HG03521 (cell line): Measurements from ENCODE around the gene LRRC27.

Experiments
- ATAC-seq: cut with Tn5 transposase; IDR thresholded peaks from one replicate; pipeline ENCODE4 v1.9.1; 2021; ENCODE audit warnings: mild to moderate bottlenecking, moderate library complexity; ENCODE audit not compliant: unreplicated experiment

Gene LRRC27

GRCh38 chr10:132421847-132422751 is 90.1 kb downstream of the LRRC27 start:
- no peak for ATAC-seq

- no peak for ATAC-seq
Measured at GRCh38 chr10:132422903-132423825, 91.2 kb downstream of the LRRC27 start.

GRCh38 chr10:132423966-132424861 is 92.2 kb downstream of the LRRC27 start:
- ATAC-seq: no peak

GRCh38 chr10:132425029-132425756 is 93.2 kb downstream of the LRRC27 start:
- no peak for ATAC-seq

- no peak for ATAC-seq
Measured at GRCh38 chr10:132425757-132426155, 93.8 kb downstream of the LRRC27 start.

- no peak for ATAC-seq
Measured at GRCh38 chr10:132427006-132427771, 95.2 kb downstream of the LRRC27 start.

- ATAC-seq: no peak
Measured at GRCh38 chr10:132427939-132428367, 96.0 kb downstream of the LRRC27 start.

- ATAC-seq: no peak
Measured at GRCh38 chr10:132428486-132428995, 96.5 kb downstream of the LRRC27 start.
